GM21723 (cell line): ENCODE data around the gene OLFML2A.

Source experiments
- ATAC-seq: cut with Tn5 transposase; IDR thresholded peaks from one replicate; pipeline ENCODE4 v1.9.1; 2021; ENCODE audit warnings: mild to moderate bottlenecking, moderate library complexity; ENCODE audit not compliant: unreplicated experiment

Gene OLFML2A

GRCh38 chr9:124849801-124850200 is 72.9 kb downstream of the OLFML2A start:
- ATAC-seq = no peak

- no peak for ATAC-seq
These were observed 75.3 kb downstream of the OLFML2A start for GRCh38 chr9:124852121-124852828.

GRCh38 chr9:124852829-124853531 is 76.0 kb downstream of the OLFML2A start, which contains the start of gene WDR38:
Gene WDR38 (plus strand): TSS chr9:124853460. CDS start chr9:124853532, 72 bp downstream.
- peak; percentile 74 for ATAC-seq

GRCh38 chr9:124853605-124854143 is 76.7 kb downstream of the OLFML2A start:
- no peak for ATAC-seq

GRCh38 chr9:124854161-124854560 is 77.2 kb downstream of the OLFML2A start:
- ATAC-seq = no peak

GRCh38 chr9:124854822-124855221 is 77.9 kb downstream of the OLFML2A start:
- no peak for ATAC-seq

- ATAC-seq = no peak
These were observed 78.6 kb downstream of the OLFML2A start for GRCh38 chr9:124855566-124855943.

- ATAC-seq = no peak
These were observed 79.2 kb downstream of the OLFML2A start for GRCh38 chr9:124855944-124856765.

GRCh38 chr9:124857533-124858162 is 80.7 kb downstream of the OLFML2A start:
- no peak for ATAC-seq

GRCh38 chr9:124858330-124859046 is 81.6 kb downstream of the OLFML2A start:
- ATAC-seq = no peak

GRCh38 chr9:124859803-124860581 is 83.1 kb downstream of the OLFML2A start:
- no peak for ATAC-seq

- no peak for ATAC-seq
These were observed 83.8 kb downstream of the OLFML2A start for GRCh38 chr9:124860582-124861341.

- ATAC-seq = peak; percentile 84
These were observed 84.7 kb downstream of the OLFML2A start, which contains the start of the genes ARPC5L and RPL35 for GRCh38 chr9:124861342-124862229. Gene ARPC5L (plus strand): TSS chr9:124862130. CDS start chr9:124869291, 7,161 bp downstream. Gene RPL35 (minus strand): TSS chr9:124861957. CDS start chr9:124861912, 45 bp downstream.

- no peak for ATAC-seq
These were observed 86.5 kb downstream of the OLFML2A start for GRCh38 chr9:124863371-124863871.
